HG02852 (cell line): ENCODE measurements around the gene DLX1.
"Not testable (repeated sequence)": the region's sequence is repeated elsewhere in the genome, so short reads cannot be mapped to it uniquely, and the experiment has no call there.

Experiments used
- ATAC-seq: cut with Tn5 transposase; IDR thresholded peaks from one replicate; pipeline ENCODE4 v1.9.1; 2021; ENCODE audit warnings: mild to moderate bottlenecking, moderate library complexity; ENCODE audit not compliant: unreplicated experiment

DLX1 gene

GRCh38 chr2:172109256-172109987 is 24.1 kb downstream of the DLX1 start:
- no peak for ATAC-seq

GRCh38 chr2:172109988-172110811 is 24.9 kb downstream of the DLX1 start:
- ATAC-seq = no peak

- ATAC-seq = no peak
Measured at GRCh38 chr2:172113617-172114016, 28.3 kb downstream of the DLX1 start.

- ATAC-seq = not testable (repeated sequence)
Measured at GRCh38 chr2:172114176-172114575, 28.9 kb downstream of the DLX1 start.

GRCh38 chr2:172114579-172114978 is 29.3 kb downstream of the DLX1 start:
- no peak for ATAC-seq

- no peak for ATAC-seq
Measured at GRCh38 chr2:172116107-172116506, 30.8 kb downstream of the DLX1 start.

- ATAC-seq = no peak
Measured at GRCh38 chr2:172119089-172119488, 33.8 kb downstream of the DLX1 start.

GRCh38 chr2:172120118-172120517 is 34.8 kb downstream of the DLX1 start:
- ATAC-seq = no peak

GRCh38 chr2:172128484-172128883 is 43.2 kb downstream of the DLX1 start:
- no peak for ATAC-seq

- ATAC-seq = no peak
Measured at GRCh38 chr2:172129404-172129803, 44.1 kb downstream of the DLX1 start.

- no peak for ATAC-seq
Measured at GRCh38 chr2:172131713-172132555, 46.6 kb downstream of the DLX1 start.

GRCh38 chr2:172134270-172134669 is 49.0 kb downstream of the DLX1 start:
- ATAC-seq = no peak

- no peak for ATAC-seq
Measured at GRCh38 chr2:172135446-172135845, 50.1 kb downstream of the DLX1 start.

- ATAC-seq = no peak
Measured at GRCh38 chr2:172137109-172137508, 51.8 kb downstream of the DLX1 start.

- no peak for ATAC-seq
Measured at GRCh38 chr2:172137943-172138342, 52.6 kb downstream of the DLX1 start.

- ATAC-seq = not testable (repeated sequence)
Measured at GRCh38 chr2:172138727-172139126, 53.4 kb downstream of the DLX1 start.
